Ascending aorta (tissue), 2 donors: Measurements from ENCODE around the gene PDE7B. TPM values are rescaled to one million over a fixed set of nuclear protein-coding genes. Genes with fewer than 3 reads are reported as not detected.

Source experiments
- DNase-seq, 2 donors: peaks; one replicate each; pipeline ENCODE4 v3.0.0-alpha.2; 2019; ENCODE audit warnings: low spot score in 2 of 2
- H3K27ac ChIP-seq, 2 donors: fragments of 200-600 bp; sonication (generic); one replicate each; pipeline ENCODE4 v1.5.1; 2016 to 2017; ENCODE audit warnings: mild to moderate bottlenecking in 1 of 2
- H3K27me3 ChIP-seq: fragments of 200-600 bp; sonication (generic); one replicate; pipeline ENCODE4 v1.5.1; 2017
- H3K36me3 ChIP-seq, 2 donors: fragments of 200-600 bp; sonication (generic); one replicate each; pipeline ENCODE4 v1.5.1; 2016
- H3K4me1 ChIP-seq, 2 donors: fragments of 200-600 bp; sonication (generic); one replicate each; pipeline ENCODE4 v1.5.1; 2016 to 2017; ENCODE audit warnings: mild to moderate bottlenecking in 1 of 2
- H3K4me3 ChIP-seq, 2 donors: fragments of 200-600 bp; sonication (generic); one replicate each; pipeline ENCODE4 v1.5.1; 2016 to 2017; ENCODE audit warnings: mild to moderate bottlenecking in 1 of 2
- H3K9me3 ChIP-seq, 2 donors: fragments of 200-600 bp; sonication (generic); one replicate each; pipeline ENCODE4 v1.5.1; 2016
- intact Hi-C: fragments of 100-400 bp; cut with DNase I; formaldehyde crosslinking; loops from one replicate; pipeline ENCODE4 v1.15.1; 2023
- total RNA-seq: library from RNA; depleted of rRNA; stranded (reverse); fragments of >200 nt; gene quantifications from one replicate; pipeline ENCODE4 v1.1.0, GENCODE V29; 2016
- TF ChIP-seq, protein P1 (sequence below), 3 experiments: fragments of 200-600 bp in 2 of 3; fragments of 450-650 bp in 1 of 3; sonication (generic) in 2 of 3; IDR thresholded peaks; one replicate each; pipeline ENCODE4 v1.5.1; 2016 to 2019; ENCODE audit warnings: antibody characterized with exemption in 3 of 3, mild to moderate bottlenecking in 1 of 3, moderate library complexity in 1 of 3

PDE7B gene
- total RNA-seq, 1 donor from 2014 or later, result 6.0 TPM

DNA sequence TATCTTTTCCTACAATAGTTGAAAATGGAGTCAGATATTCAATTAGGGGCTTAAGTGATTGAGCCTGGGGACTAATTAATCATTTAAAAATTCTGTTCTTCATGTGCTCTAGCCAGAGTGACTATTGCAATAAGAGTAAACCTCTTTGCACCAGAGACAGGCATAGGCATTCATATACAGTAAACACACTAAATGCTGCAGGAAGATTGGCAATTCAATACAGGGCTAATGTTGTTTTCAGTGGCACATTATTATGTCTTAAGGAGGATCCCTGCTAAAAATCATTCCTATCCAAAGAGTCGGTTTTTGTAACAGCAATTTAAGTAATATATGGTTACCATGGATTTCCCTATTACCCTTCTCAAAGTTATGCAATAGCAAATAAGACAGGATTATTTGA is 1.2 kb downstream of the PDE7B start:
- Histone ChIP-seq H3K4me3 (peak overlapping the region in 1 of 2 donors; percentile 35), H3K36me3 (no peaks in the 10 kb centered on the region), H3K27me3 (no peaks in the 10 kb centered on the region), H3K27ac (no peak overlapping the region), H3K4me1 (peaks cover 0 to 3% of the 10 kb centered on the region in 2 donors), H3K9me3 (no peaks in the 10 kb centered on the region)
- intact Hi-C loops, result no loop called here
- no peak for DNase-seq
- TF ChIP-seq, protein P1, sequence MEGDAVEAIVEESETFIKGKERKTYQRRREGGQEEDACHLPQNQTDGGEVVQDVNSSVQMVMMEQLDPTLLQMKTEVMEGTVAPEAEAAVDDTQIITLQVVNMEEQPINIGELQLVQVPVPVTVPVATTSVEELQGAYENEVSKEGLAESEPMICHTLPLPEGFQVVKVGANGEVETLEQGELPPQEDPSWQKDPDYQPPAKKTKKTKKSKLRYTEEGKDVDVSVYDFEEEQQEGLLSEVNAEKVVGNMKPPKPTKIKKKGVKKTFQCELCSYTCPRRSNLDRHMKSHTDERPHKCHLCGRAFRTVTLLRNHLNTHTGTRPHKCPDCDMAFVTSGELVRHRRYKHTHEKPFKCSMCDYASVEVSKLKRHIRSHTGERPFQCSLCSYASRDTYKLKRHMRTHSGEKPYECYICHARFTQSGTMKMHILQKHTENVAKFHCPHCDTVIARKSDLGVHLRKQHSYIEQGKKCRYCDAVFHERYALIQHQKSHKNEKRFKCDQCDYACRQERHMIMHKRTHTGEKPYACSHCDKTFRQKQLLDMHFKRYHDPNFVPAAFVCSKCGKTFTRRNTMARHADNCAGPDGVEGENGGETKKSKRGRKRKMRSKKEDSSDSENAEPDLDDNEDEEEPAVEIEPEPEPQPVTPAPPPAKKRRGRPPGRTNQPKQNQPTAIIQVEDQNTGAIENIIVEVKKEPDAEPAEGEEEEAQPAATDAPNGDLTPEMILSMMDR (IDR thresholded peaks at IDR 0.05), result no peak

DNA sequence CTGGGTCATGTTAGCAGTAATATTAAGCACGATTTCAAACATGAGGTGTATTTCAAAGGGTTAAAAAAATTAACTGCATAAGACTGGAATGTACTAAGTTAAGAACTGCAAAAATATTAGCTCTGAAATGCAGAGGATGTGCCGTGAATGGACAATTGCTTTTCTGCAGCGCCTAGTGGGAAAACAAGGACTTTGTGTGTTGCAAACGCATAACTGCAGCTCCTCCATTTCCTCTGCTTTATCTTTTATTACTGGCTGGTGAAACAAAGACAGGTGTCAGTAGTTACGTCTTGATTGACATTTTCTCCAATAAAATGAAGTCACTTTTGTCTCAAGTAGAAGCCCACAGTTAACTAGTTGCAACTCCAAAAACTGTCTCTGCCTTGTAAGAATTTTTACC is 1.7 kb downstream of the PDE7B start:
- Histone ChIP-seq H3K9me3 (no peaks in the 10 kb centered on the region), H3K27me3 (no peaks in the 10 kb centered on the region), H3K4me3 (peak overlapping the region in 1 of 2 donors; percentile 35), H3K27ac (no peak overlapping the region), H3K4me1 (peaks cover 0 to 3% of the 10 kb centered on the region in 2 donors), H3K36me3 (no peaks in the 10 kb centered on the region)
- no peak for DNase-seq
- intact Hi-C loops, result no loop called here
- TF ChIP-seq, protein P1 (IDR thresholded peaks at IDR 0.05), result no peak

DNA sequence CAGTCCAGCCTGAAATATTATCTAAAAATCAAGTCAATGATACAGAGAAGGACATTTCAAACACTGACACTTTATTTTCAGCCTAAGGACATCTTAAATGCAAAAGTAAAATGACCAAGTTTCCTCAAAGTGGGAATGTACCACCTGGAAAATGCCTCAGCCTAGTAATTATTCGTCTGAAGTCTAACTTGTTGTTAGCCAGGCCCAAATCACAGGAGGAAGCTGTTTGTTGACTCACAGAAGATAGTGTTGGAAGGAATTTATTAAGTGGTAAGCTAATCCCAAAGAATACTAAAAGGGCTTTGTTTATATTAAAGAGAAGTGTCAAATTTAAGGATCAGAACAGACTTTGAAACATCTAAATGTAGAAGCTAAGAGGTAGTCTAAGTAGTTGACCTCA is 2.5 kb downstream of the PDE7B start:
- TF ChIP-seq, protein P1 (IDR thresholded peaks at IDR 0.05), result no peak
- no peak overlapping the region for H3K4me3 ChIP-seq
- DNase-seq, result no peak

DNA sequence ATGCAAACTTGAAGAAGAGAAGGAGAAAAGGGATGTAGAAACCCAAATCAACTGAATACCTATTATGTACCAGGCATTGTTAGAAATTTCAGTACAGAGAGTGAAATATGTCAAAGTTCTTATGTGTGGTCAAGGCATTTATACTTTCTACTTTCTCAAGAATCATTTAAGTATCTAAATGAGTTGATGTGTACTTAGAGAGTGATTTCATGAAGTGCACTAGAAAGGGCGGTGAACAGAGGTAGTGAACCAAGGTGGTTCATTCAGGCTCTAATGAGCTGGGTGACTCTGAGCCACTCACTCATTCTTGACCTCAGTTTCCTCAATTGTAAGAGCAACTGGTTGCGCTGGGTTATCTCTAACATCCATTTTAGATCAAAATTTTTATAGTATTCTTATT is 3.3 kb downstream of the PDE7B start:
- intact Hi-C loops, result no loop called here
- no peak for DNase-seq
- TF ChIP-seq, protein P1 (IDR thresholded peaks at IDR 0.05), result no peak
- Histone ChIP-seq H3K27ac (no peak overlapping the region), H3K4me3 (no peak overlapping the region), H3K9me3 (no peaks in the 10 kb centered on the region), H3K4me1 (peaks cover 0 to 3% of the 10 kb centered on the region in 2 donors), H3K27me3 (no peaks in the 10 kb centered on the region), H3K36me3 (no peaks in the 10 kb centered on the region)

More for the DNA sequence above, 2.5 kb downstream of the PDE7B start:
- Histone ChIP-seq H3K9me3 (no peaks in the 10 kb centered on the region), H3K36me3 (no peaks in the 10 kb centered on the region), H3K27me3 (no peaks in the 10 kb centered on the region), H3K4me1 (peaks cover 0 to 3% of the 10 kb centered on the region in 2 donors), H3K27ac (no peak overlapping the region)
- intact Hi-C loops, result no loop called here

DNA sequence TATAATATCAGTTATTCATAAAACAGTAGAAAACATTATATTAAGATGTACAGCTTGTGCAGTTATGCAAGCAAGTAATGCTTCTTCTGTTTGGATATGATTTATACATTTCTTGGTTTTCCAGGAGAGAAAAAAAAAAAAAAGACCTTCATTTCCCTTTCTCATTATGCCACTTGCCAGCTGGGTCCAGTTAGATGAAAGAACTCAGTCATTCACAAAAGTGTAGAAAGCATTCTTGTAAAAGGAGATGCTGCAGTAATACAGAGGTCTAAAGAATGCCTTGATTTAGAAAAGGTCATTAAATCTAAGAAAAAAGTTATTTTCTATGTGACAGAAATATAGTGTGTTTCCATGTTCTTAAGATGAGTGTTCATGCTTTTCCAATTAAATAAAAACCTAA is 7.4 kb downstream of the PDE7B start:
- Histone ChIP-seq H3K36me3 (no peaks in the 10 kb centered on the region), H3K27me3 (no peaks in the 10 kb centered on the region), H3K4me3 (no peak overlapping the region), H3K4me1 (no peaks in the 10 kb centered on the region), H3K27ac (no peak overlapping the region), H3K9me3 (no peaks in the 10 kb centered on the region)
- TF ChIP-seq, protein P1 (IDR thresholded peaks at IDR 0.05), result no peak
- DNase-seq, result no peak
- intact Hi-C loops, result no loop called here

DNA sequence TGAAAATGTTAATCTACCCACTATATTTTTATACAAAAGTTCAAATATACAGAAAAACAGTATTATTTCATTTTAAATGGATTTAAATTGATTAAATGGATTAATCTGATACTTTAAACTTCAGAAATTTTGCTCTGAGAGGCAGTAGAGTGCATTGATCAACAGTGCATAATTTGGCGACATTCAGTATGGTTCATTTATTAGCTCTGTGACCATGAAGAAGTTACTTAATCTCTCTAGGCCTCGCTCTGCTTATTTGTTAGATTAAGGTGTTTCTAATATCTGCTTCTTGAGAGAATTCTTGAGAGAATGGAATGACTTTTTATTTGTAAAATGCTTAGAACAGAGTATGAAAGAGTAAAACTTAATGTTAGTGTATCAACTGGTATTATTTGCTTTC is 8.9 kb downstream of the PDE7B start:
- H3K4me1 ChIP-seq, result no peaks in the 10 kb centered on the region
- no peaks in the 10 kb centered on the region for H3K36me3 ChIP-seq
- TF ChIP-seq, protein P1 (IDR thresholded peaks at IDR 0.05), result no peak
- no peak overlapping the region for H3K4me3 ChIP-seq
- H3K27ac ChIP-seq, result no peak overlapping the region
- intact Hi-C loops, result no loop called here
- no peaks in the 10 kb centered on the region for H3K9me3 ChIP-seq
- DNase-seq, result no peak
- no peaks in the 10 kb centered on the region for H3K27me3 ChIP-seq
